Activated CD8-positive, alpha-beta memory T cell treated with anti-CD3 and anti-CD28 coated beads for 48 hours (primary cell): Measurements from ENCODE around the gene DIAPH3.

ENCODE experiments used
- DNase-seq, 3 experiments: peaks; one replicate each; pipeline ENCODE4 v3.0.0-alpha.2; 2020; ENCODE audit warnings: low read depth in 2 of 3, low spot score in 2 of 3

Gene DIAPH3

GRCh38 chr13:59635589-59635988 is 528.1 kb downstream of the DIAPH3 start:
- DNase-seq, result no peak

- no peak for DNase-seq
Observed at GRCh38 chr13:59633290-59633689, 530.4 kb downstream of the DIAPH3 start.

- no peak for DNase-seq
Observed at GRCh38 chr13:59631271-59631670, 532.5 kb downstream of the DIAPH3 start.

GRCh38 chr13:59625111-59625510 is 538.6 kb downstream of the DIAPH3 start:
- DNase-seq, result no peak

- DNase-seq, result no peak
Observed at GRCh38 chr13:59623206-59623915, 540.4 kb downstream of the DIAPH3 start.

- DNase-seq, result no peak
Observed at GRCh38 chr13:59621773-59622172, 542.0 kb downstream of the DIAPH3 start.
